GM19351 (cell line): Measurements from ENCODE around the gene S1PR1.

ENCODE experiments used
- ATAC-seq: cut with Tn5 transposase; IDR thresholded peaks from one replicate; pipeline ENCODE4 v1.9.1; 2021; ENCODE audit warnings: mild to moderate bottlenecking, moderate library complexity; ENCODE audit not compliant: unreplicated experiment

Gene S1PR1

GRCh38 chr1:101278238-101278637 is 41.4 kb downstream of the S1PR1 start:
- no peak for ATAC-seq

- no peak for ATAC-seq
These were observed 42.0 kb downstream of the S1PR1 start for GRCh38 chr1:101278845-101279244.

GRCh38 chr1:101280049-101280592 is 43.3 kb downstream of the S1PR1 start:
- ATAC-seq = no peak

GRCh38 chr1:101280942-101281654 is 44.3 kb downstream of the S1PR1 start:
- ATAC-seq = no peak

- no peak for ATAC-seq
These were observed 44.9 kb downstream of the S1PR1 start for GRCh38 chr1:101281751-101282150.

GRCh38 chr1:101282314-101283038 is 45.7 kb downstream of the S1PR1 start:
- no peak for ATAC-seq

- no peak for ATAC-seq
These were observed 46.6 kb downstream of the S1PR1 start for GRCh38 chr1:101283443-101283842.

GRCh38 chr1:101284021-101284420 is 47.2 kb downstream of the S1PR1 start:
- ATAC-seq = no peak

- ATAC-seq = no peak
These were observed 47.9 kb downstream of the S1PR1 start for GRCh38 chr1:101284622-101285218.

GRCh38 chr1:101285922-101286570 is 49.2 kb downstream of the S1PR1 start:
- no peak for ATAC-seq

GRCh38 chr1:101288491-101288944 is 51.7 kb downstream of the S1PR1 start:
- peak; percentile 50 for ATAC-seq

- no peak for ATAC-seq
These were observed 53.5 kb downstream of the S1PR1 start for GRCh38 chr1:101290119-101290921.
